Measurements from ENCODE around the gene MAP3K14. TPM values are rescaled to one million over a fixed set of nuclear protein-coding genes. Genes with fewer than 3 reads are reported as not detected.

Gene MAP3K14
- total RNA-seq, 2 experiments from 2014 or later, result 31.6 to 31.9 TPM

GRCh38 chr17:45277992-45278391, 38.8 kb downstream of the MAP3K14 start:
- Mint-ChIP-seq H3K27ac (peak overlapping the region; percentile 20), H3K36me3 (ENCODE audit: low read depth) (peaks cover 38% of the 10 kb centered on the region), H3K4me3 (no peak overlapping the region), H3K27me3 (no peaks in the 10 kb centered on the region), H3K4me1 (ENCODE audit: low read depth) (peaks cover 20% of the 10 kb centered on the region), H3K9me3 (no peaks in the 10 kb centered on the region)
- intact Hi-C loops (cut with micrococcal nuclease), result loop anchor here (1.0 to 5.0 kb wide), 2 partner anchors 34 to 107 kb away; no protein-coding TSS in a partner anchor
- POLR2A ChIA-PET, result interaction anchor here (0.8 to 1.4 kb wide), 8 partner anchors 14 to 108 kb away, joined by 3 to 11 read pairs (median 4); partner anchors contain the start of gene MAP3K14
- ATAC-seq, result no peak
- CTCF ChIA-PET, result interaction anchor here (0.7 to 13.2 kb wide), 37 partner anchors 10 to 143 kb away, joined by 3 to 270 read pairs (median 8); partner anchors contain the start of genes ACBD4, HEXIM2 and MAP3K14
- TF ChIP-seq CTCF (IDR thresholded peaks at IDR 0.05), result no peak
- no peak for DNase-seq

GRCh38 chr17:45277216-45277849, 39.5 kb downstream of the MAP3K14 start:
- CTCF ChIA-PET, result interaction anchor here (0.6 to 13.2 kb wide), 48 partner anchors 8 to 151 kb away, joined by 3 to 270 read pairs (median 7); partner anchors contain the start of genes ACBD4, HEXIM2 and MAP3K14
- peaks cover 34% of the 10 kb centered on the region for H3K36me3 Mint-ChIP-seq (ENCODE audit: low read depth)

GRCh38 chr17:45276031-45276430, 40.8 kb downstream of the MAP3K14 start:
- no peak overlapping the region for H3K27ac Mint-ChIP-seq
- no peak overlapping the region for H3K4me3 Mint-ChIP-seq
- intact Hi-C loops (cut with micrococcal nuclease), result loop anchor here (5.0 kb wide), 1 partner anchor 36 kb away; no protein-coding TSS in a partner anchor
- no peak for TF ChIP-seq CTCF (IDR thresholded peaks at IDR 0.05)
- peaks cover 20% of the 10 kb centered on the region for H3K4me1 Mint-ChIP-seq (ENCODE audit: low read depth)
- H3K36me3 Mint-ChIP-seq (ENCODE audit: low read depth), result peaks cover 37% of the 10 kb centered on the region
- POLR2A ChIA-PET, result no interaction called here
- ATAC-seq (no peak), DNase-seq (no peak)
- no peaks in the 10 kb centered on the region for H3K27me3 Mint-ChIP-seq
- CTCF ChIA-PET, result interaction anchor here (1.1 to 13.2 kb wide), 15 partner anchors 10 to 113 kb away, joined by 3 to 270 read pairs (median 16); partner anchors contain the start of gene MAP3K14
- no peaks in the 10 kb centered on the region for H3K9me3 Mint-ChIP-seq

More at GRCh38 chr17:45277216-45277849, 39.5 kb downstream of the MAP3K14 start:
- no peak overlapping the region for H3K4me3 Mint-ChIP-seq
- intact Hi-C loops (cut with micrococcal nuclease), result loop anchor here (1.0 to 5.0 kb wide), 2 partner anchors 35 to 108 kb away; no protein-coding TSS in a partner anchor
- H3K27ac Mint-ChIP-seq, result peak overlapping the region; percentile 53
- ATAC-seq (peak; percentile 95), DNase-seq (peak; percentile 98)
- peaks cover 15% of the 10 kb centered on the region for H3K4me1 Mint-ChIP-seq (ENCODE audit: low read depth)
- H3K27me3 Mint-ChIP-seq, result no peaks in the 10 kb centered on the region
- TF ChIP-seq CTCF (IDR thresholded peaks at IDR 0.05), result peak; percentile 78
- H3K9me3 Mint-ChIP-seq, result no peaks in the 10 kb centered on the region
- POLR2A ChIA-PET, result interaction anchor here (0.7 to 1.4 kb wide), 12 partner anchors 13 to 111 kb away, joined by 3 to 11 read pairs (median 4); partner anchors contain the start of gene MAP3K14

GRCh38 chr17:45274033-45274432, 42.8 kb downstream of the MAP3K14 start:
- no peak overlapping the region for H3K4me3 Mint-ChIP-seq
- H3K27me3 Mint-ChIP-seq, result no peaks in the 10 kb centered on the region
- no peak for ATAC-seq
- H3K27ac Mint-ChIP-seq, result no peak overlapping the region
- peaks cover 33% of the 10 kb centered on the region for H3K4me1 Mint-ChIP-seq (ENCODE audit: low read depth)
- H3K36me3 Mint-ChIP-seq (ENCODE audit: low read depth), result peaks cover 44% of the 10 kb centered on the region
- H3K9me3 Mint-ChIP-seq, result no peaks in the 10 kb centered on the region
- DNase-seq, result no peak
- intact Hi-C loops (cut with micrococcal nuclease), result no loop called here
- ChIA-PET POLR2A (no interaction called here), CTCF (interaction anchor here (5.2 to 13.2 kb wide), 2 partner anchors 54 to 115 kb away, joined by 40 to 270 read pairs; no protein-coding TSS in a partner anchor)
- no peak for TF ChIP-seq CTCF (IDR thresholded peaks at IDR 0.05)

- ChIA-PET POLR2A (interaction anchor here (0.6 kb wide), 1 partner anchor 8 kb away, joined by 3 read pairs; no protein-coding TSS in a partner anchor), CTCF (interaction anchor here (13.2 kb wide), 1 partner anchor 115 kb away, joined by 270 read pairs; no protein-coding TSS in a partner anchor)
- DNase-seq (no peak), ATAC-seq (no peak)
- TF ChIP-seq CTCF (IDR thresholded peaks at IDR 0.05), result no peak
- Mint-ChIP-seq H3K9me3 (no peaks in the 10 kb centered on the region), H3K36me3 (ENCODE audit: low read depth) (peaks cover 46% of the 10 kb centered on the region), H3K4me1 (ENCODE audit: low read depth) (peaks cover 31% of the 10 kb centered on the region), H3K27ac (no peak overlapping the region), H3K27me3 (no peaks in the 10 kb centered on the region), H3K4me3 (no peak overlapping the region)
- intact Hi-C loops (cut with micrococcal nuclease), result no loop called here
These were observed 43.3 kb downstream of the MAP3K14 start for GRCh38 chr17:45273551-45273957.
